ENCODE data around the gene RIMBP2. TPM values are rescaled to one million over a fixed set of nuclear protein-coding genes. Genes with fewer than 3 reads are reported as not detected.

RIMBP2 gene
- total and polyA plus RNA-seq, 4 donors = 0.05 to 2.9 (median 0.95) TPM

- peaks cover 0 to 15% (median 7%) of the 10 kb centered on the region in 3 donors for H3K27me3 ChIP-seq (ENCODE audit: control insufficient read depth in 3 of 3, insufficient read depth in 3 of 3, low read length in 2 of 3)
- no peaks in the 10 kb centered on the region for H3K4me1 ChIP-seq (ENCODE audit: control insufficient read depth in 5 of 5, insufficient read depth in 5 of 5, low read length in 5 of 5)
- WGBS, 2 donors = 82 to 88% methylated on average over 13 of the region's 13 CpGs
- no peak overlapping the region for H3K9ac ChIP-seq (ENCODE audit: insufficient read depth in 1 of 2, low read length in 2 of 2)
- H3K27ac ChIP-seq (ENCODE audit: low read depth in 1 of 2, low read length in 1 of 2) = no peak overlapping the region
- TF ChIP-seq, protein P1, sequence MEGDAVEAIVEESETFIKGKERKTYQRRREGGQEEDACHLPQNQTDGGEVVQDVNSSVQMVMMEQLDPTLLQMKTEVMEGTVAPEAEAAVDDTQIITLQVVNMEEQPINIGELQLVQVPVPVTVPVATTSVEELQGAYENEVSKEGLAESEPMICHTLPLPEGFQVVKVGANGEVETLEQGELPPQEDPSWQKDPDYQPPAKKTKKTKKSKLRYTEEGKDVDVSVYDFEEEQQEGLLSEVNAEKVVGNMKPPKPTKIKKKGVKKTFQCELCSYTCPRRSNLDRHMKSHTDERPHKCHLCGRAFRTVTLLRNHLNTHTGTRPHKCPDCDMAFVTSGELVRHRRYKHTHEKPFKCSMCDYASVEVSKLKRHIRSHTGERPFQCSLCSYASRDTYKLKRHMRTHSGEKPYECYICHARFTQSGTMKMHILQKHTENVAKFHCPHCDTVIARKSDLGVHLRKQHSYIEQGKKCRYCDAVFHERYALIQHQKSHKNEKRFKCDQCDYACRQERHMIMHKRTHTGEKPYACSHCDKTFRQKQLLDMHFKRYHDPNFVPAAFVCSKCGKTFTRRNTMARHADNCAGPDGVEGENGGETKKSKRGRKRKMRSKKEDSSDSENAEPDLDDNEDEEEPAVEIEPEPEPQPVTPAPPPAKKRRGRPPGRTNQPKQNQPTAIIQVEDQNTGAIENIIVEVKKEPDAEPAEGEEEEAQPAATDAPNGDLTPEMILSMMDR (IDR thresholded peaks at IDR 0.05; ENCODE audit: control extremely low read depth, extremely low read depth) = no peak
- H3K36me3 ChIP-seq (ENCODE audit: control insufficient read depth in 4 of 4, insufficient read depth in 4 of 4, low read length in 4 of 4) = no peaks in the 10 kb centered on the region
- DNase-seq (no peak), ATAC-seq (ENCODE audit: insufficient read depth, low FRiP score) (no peak)
- peaks cover 0 to 4% (median 0%) of the 10 kb centered on the region in 4 donors for H3K9me3 ChIP-seq (ENCODE audit: control insufficient read depth in 4 of 4, insufficient read depth in 3 of 4, low read length in 3 of 4)
- no peak overlapping the region for H3K4me3 ChIP-seq
Observed at GRCh38 chr12:130375296-130376287, 340.5 kb downstream of the RIMBP2 start.

DNA sequence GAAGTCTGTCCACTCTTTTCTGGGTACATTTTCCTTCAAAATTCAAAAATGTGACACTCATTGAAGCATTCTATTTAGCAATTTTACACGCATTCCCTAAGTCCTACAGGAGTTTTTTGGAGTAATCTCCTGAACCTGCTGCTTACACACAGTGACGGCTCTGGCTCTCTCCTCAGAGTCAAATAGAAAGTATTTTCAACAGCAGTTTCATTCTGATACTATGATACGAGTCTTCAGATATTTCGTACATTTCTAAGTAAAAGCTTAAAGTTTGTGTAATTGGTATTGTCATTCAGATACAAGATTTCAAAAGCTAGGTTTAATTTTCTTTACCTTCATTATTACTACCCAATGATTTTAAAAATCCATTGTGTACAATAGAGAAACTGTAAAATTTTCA is 342.0 kb downstream of the RIMBP2 start:
- no peak overlapping the region for H3K27ac ChIP-seq (ENCODE audit: low read depth in 1 of 2, low read length in 1 of 2)
- TF ChIP-seq, protein P1 (IDR thresholded peaks at IDR 0.05; ENCODE audit: control extremely low read depth, extremely low read depth) = no peak
- H3K4me3 ChIP-seq = no peak overlapping the region
- peaks cover 0 to 15% (median 7%) of the 10 kb centered on the region in 3 donors for H3K27me3 ChIP-seq (ENCODE audit: control insufficient read depth in 3 of 3, insufficient read depth in 3 of 3, low read length in 2 of 3)
- H3K36me3 ChIP-seq (ENCODE audit: control insufficient read depth in 4 of 4, insufficient read depth in 4 of 4, low read length in 4 of 4) = no peaks in the 10 kb centered on the region
- H3K4me1 ChIP-seq (ENCODE audit: control insufficient read depth in 5 of 5, insufficient read depth in 5 of 5, low read length in 5 of 5) = no peaks in the 10 kb centered on the region
- H3K9ac ChIP-seq (ENCODE audit: insufficient read depth in 1 of 2, low read length in 2 of 2) = no peak overlapping the region
- DNase-seq = no peak
- 85 to 92% methylated on average over 4 of the region's 4 CpGs for WGBS, 2 donors
- peaks cover 0 to 4% (median 0%) of the 10 kb centered on the region in 4 donors for H3K9me3 ChIP-seq (ENCODE audit: control insufficient read depth in 4 of 4, insufficient read depth in 3 of 4, low read length in 3 of 4)
- no peak for ATAC-seq (ENCODE audit: insufficient read depth, low FRiP score)

DNA sequence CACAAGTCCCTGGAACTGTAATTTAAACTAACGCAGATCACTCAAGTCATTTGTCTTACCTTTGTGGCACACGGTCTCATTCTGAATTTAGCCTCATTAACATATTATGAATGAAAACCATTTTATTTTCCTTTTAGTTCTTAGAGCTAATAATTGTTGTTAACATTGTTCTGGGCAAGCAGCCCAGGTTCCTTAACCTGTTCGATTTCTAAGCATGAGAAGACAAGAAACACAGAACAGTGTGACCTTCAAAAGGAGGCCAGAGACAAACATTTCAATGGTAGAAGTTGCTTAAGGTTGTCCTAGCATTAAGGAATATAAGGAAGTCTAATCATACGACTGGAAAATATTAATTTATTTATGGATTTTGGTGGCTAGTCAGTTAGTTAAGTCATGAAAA is 343.2 kb downstream of the RIMBP2 start:
- Histone ChIP-seq H3K9ac (ENCODE audit: insufficient read depth in 1 of 2, low read length in 2 of 2) (no peak overlapping the region), H3K36me3 (ENCODE audit: control insufficient read depth in 4 of 4, insufficient read depth in 4 of 4, low read length in 4 of 4) (no peaks in the 10 kb centered on the region), H3K4me1 (ENCODE audit: control insufficient read depth in 5 of 5, insufficient read depth in 5 of 5, low read length in 5 of 5) (no peaks in the 10 kb centered on the region), H3K9me3 (ENCODE audit: control insufficient read depth in 4 of 4, insufficient read depth in 3 of 4, low read length in 3 of 4) (peaks cover 0 to 4% (median 0%) of the 10 kb centered on the region in 4 donors), H3K27ac (ENCODE audit: low read depth in 1 of 2, low read length in 1 of 2) (no peak overlapping the region), H3K4me3 (no peak overlapping the region), H3K27me3 (ENCODE audit: control insufficient read depth in 3 of 3, insufficient read depth in 3 of 3, low read length in 2 of 3) (peaks cover 0 to 17% (median 7%) of the 10 kb centered on the region in 3 donors)
- TF ChIP-seq, protein P1 (IDR thresholded peaks at IDR 0.05; ENCODE audit: control extremely low read depth, extremely low read depth) = no peak
- ATAC-seq (ENCODE audit: insufficient read depth, low FRiP score) (no peak), DNase-seq (no peak)
- 67 to 74% methylated on average over 4 of the region's 4 CpGs for WGBS, 2 donors

Measured in lung (tissue), 12 donors.